Measurements from ENCODE around the gene B3GALNT2.

DNA sequence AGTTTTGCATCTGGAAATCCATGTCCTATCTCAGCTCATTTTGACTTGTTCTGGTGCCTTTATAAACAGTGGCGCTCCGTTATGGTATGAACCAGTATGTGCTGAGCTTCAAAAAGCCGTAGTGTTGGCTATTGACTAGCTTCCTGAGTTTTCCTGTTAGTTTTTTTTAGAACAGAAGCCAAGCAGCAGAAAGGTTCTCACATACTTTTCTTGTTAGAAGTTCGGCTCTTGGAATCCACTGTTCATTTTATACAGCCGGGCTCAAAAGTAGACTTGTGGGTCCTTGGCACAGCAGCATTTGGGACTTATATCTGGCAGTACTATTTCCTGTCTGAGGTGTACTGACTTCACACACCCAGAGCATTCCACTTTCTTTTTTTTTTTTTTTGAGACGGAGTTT is 73.3 kb downstream of the B3GALNT2 start:
- TF ChIP-seq, protein P1, sequence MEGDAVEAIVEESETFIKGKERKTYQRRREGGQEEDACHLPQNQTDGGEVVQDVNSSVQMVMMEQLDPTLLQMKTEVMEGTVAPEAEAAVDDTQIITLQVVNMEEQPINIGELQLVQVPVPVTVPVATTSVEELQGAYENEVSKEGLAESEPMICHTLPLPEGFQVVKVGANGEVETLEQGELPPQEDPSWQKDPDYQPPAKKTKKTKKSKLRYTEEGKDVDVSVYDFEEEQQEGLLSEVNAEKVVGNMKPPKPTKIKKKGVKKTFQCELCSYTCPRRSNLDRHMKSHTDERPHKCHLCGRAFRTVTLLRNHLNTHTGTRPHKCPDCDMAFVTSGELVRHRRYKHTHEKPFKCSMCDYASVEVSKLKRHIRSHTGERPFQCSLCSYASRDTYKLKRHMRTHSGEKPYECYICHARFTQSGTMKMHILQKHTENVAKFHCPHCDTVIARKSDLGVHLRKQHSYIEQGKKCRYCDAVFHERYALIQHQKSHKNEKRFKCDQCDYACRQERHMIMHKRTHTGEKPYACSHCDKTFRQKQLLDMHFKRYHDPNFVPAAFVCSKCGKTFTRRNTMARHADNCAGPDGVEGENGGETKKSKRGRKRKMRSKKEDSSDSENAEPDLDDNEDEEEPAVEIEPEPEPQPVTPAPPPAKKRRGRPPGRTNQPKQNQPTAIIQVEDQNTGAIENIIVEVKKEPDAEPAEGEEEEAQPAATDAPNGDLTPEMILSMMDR (conservative IDR thresholded peaks at IDR 0.05; ENCODE audit: low read length): no peak
- no peak for TF ChIP-seq EZH2phosphoT487 (IDR thresholded peaks at IDR 0.05; ENCODE audit: borderline replicate concordance)

Measured in Loucy (cell line).